GM12878 (cell line): Measurements from ENCODE around the gene PRKG1. TPM values are rescaled to one million over a fixed set of nuclear protein-coding genes. Genes with fewer than 3 reads are reported as not detected.

Experiments
- ATAC-seq: fragments of 200-7000 bp; cut with Tn5 transposase; 3 replicates; pipeline ENCODE4 v1.9.1; 2020; ENCODE audit warnings: mild to moderate bottlenecking, moderate library complexity
- BruUV-seq: library from RNA; stranded (reverse); fragments of 400-500 nt; replicated peaks from 2 replicates; lab custom pipeline; 2021; lab: Mats Ljungman, UMichigan
- CTCF ChIA-PET: fragments of 300-600 bp; sonication (Branson Sonifier 250); formaldehyde crosslinking; extraction: SDS; loops from one replicate; lab custom pipeline; 2021; ENCODE audit warnings: inconsistent platforms; lab: Yijun Ruan, JAX
- POLR2A ChIA-PET: fragments of 350-600 bp; formaldehyde crosslinking; extraction: SDS; loops from one replicate; lab custom pipeline; 2021; ENCODE audit warnings: inconsistent platforms; lab: Charles Lee
- RAD21 ChIA-PET: fragments of 300-600 bp; sonication (Branson Sonifier 250); formaldehyde crosslinking; loops from one replicate; lab custom pipeline; 2023; ENCODE audit warnings: antibody characterized with exemption; ENCODE audit not compliant: unreplicated experiment; lab: Charles Lee
- SMC1A ChIA-PET: fragments of 300-600 bp; sonication (Branson Sonifier 250); formaldehyde crosslinking; loops from one replicate; lab custom pipeline; 2023; ENCODE audit not compliant: unreplicated experiment, uncharacterized antibody; lab: Charles Lee
- DNase-seq: peaks from one replicate; pipeline ENCODE4 v3.0.0-alpha.2; 2011; ENCODE audit warnings: low read depth, low spot score
- FAIRE-seq: peaks from 3 replicates; lab custom pipeline; 2011; peaks lifted over from hg19 to GRCh38; lab: Jason Lieb, UNC
- H2AFZ ChIP-seq: 2 replicates; pipeline ENCODE4 v1.6.0; 2011; ENCODE audit warnings: low read depth, low read length, control low read depth; ENCODE audit not compliant: control insufficient read depth
- H3K27ac ChIP-seq: 2 replicates; pipeline ENCODE4 v1.5.1; 2011; ENCODE audit warnings: control low read depth; ENCODE audit not compliant: control insufficient read depth, insufficient read depth
- H3K27me3 ChIP-seq, 2 experiments: replicated peaks in 1 of 2; 2 replicates each; pipeline versions ENCODE4 v1.6.0 to v1.6.1; 2011; ENCODE audit warnings: low read length in 1 of 2; ENCODE audit not compliant: control insufficient read depth in 2 of 2, insufficient read depth in 2 of 2
- H3K36me3 ChIP-seq, 2 experiments: 2 replicates each; pipeline ENCODE4 v1.5.1; 2011; ENCODE audit warnings: low read length in 1 of 2; ENCODE audit not compliant: control insufficient read depth in 2 of 2, insufficient read depth in 2 of 2
- H3K4me1 ChIP-seq: 2 replicates; pipeline ENCODE4 v1.6.1; 2011; ENCODE audit warnings: mild to moderate bottlenecking, low read length, moderate library complexity, mixed read lengths; ENCODE audit not compliant: control insufficient read depth, insufficient read depth
- H3K4me2 ChIP-seq: 2 replicates; pipeline ENCODE4 v1.6.0; 2011; ENCODE audit warnings: control low read depth; ENCODE audit not compliant: control insufficient read depth, insufficient read depth
- H3K4me3 ChIP-seq: fragments of 200-600 bp; sonication (generic); 2 replicates; pipeline ENCODE4 v1.5.1; 2016
- H3K79me2 ChIP-seq: 2 replicates; pipeline ENCODE4 v1.6.0; 2011; ENCODE audit warnings: low read length; ENCODE audit not compliant: control insufficient read depth, insufficient read depth
- H3K9ac ChIP-seq: 2 replicates; pipeline ENCODE4 v1.8.0; 2011; ENCODE audit warnings: low read length, control low read depth, mixed read lengths; ENCODE audit not compliant: control insufficient read depth, insufficient read depth
- H3K9me3 ChIP-seq: replicated peaks from 3 replicates; pipeline ENCODE4 v1.5.1; 2011; ENCODE audit warnings: mild to moderate bottlenecking, low read length; ENCODE audit not compliant: control insufficient read depth, insufficient read depth
- H4K20me1 ChIP-seq: 2 replicates; pipeline ENCODE4 v1.6.0; 2011; ENCODE audit not compliant: control insufficient read depth, insufficient read depth
- EGR1 ChIP-seq, 2 experiments: IDR thresholded peaks; 1 replicate in 1 of 2; 2 replicates in 1 of 2; pipeline ENCODE4 v1.6.1; 2011 to 2012; ENCODE audit warnings: low read depth in 2 of 2, low read length in 2 of 2, borderline replicate concordance in 1 of 2, mild to moderate bottlenecking in 1 of 2, moderate library complexity in 1 of 2
- NRF1 ChIP-seq: conservative IDR thresholded peaks from 2 replicates; pipeline ENCODE4 v1.6.1; 2011; ENCODE audit warnings: mild to moderate bottlenecking, low read depth, low read length, improper control_type of control experiment
- ZBTB11 ChIP-seq: fragments of 450-650 bp; formaldehyde crosslinking; IDR thresholded peaks from 2 replicates; pipeline ENCODE4 v1.5.0; 2022; ENCODE audit warnings: mild to moderate bottlenecking, missing genetic modification characterization
- WGBS: methylation state at CpG from one replicate; pipeline ENCODE4 v1.1.6; 2016; ENCODE audit warnings: low lambda C conversion rate; ENCODE audit not compliant: insufficient replicate concordance, insufficient coverage; ENCODE audit errors: missing lambda C conversion rate; 5-methylcytosine and 5-hydroxymethylcytosine counted together
- in situ Hi-C: fragments of 300-500 bp; cut with MboI; formaldehyde crosslinking; loops from 9 replicates; pipeline ENCODE4 v1.14.3; 2018; ENCODE audit warnings: mixed read lengths
- intact Hi-C: fragments of 100-400 bp; cut with micrococcal nuclease; formaldehyde crosslinking; loops from one replicate; pipeline ENCODE4 v1.14.2; 2022; ENCODE audit not compliant: unreplicated experiment
- polyA plus RNA-seq, 11 experiments: library from polyadenylated mRNA; depleted of rRNA in 4 of 11; unstranded in 6 of 11; stranded (reverse) in 5 of 11; fragments of >200 nt; fragmentation: Nextera tagmentation in 4 of 11; fragmentation: Illumina TruSeq in 1 of 11; extraction: Ambion mirVana in 4 of 11; extraction: Trizol in 1 of 11; gene quantifications; 1 replicate in 1 of 11; 2 replicates in 10 of 11; pipeline versions ENCODE4 v1.2.1 to v1.2.3, GENCODE V29; 2011 to 2016; ENCODE audit warnings: inconsistent platforms in 2 of 11, missing spikeins in 2 of 11, low read depth in 1 of 11
- total RNA-seq, 4 experiments: library from RNA; depleted of rRNA in 3 of 4; stranded (reverse); fragments of >200 nt in 3 of 4; fragmentation: Illumina TruSeq in 1 of 4; extraction: Trizol in 1 of 4; gene quantifications; 2 replicates each; pipeline versions ENCODE4 v1.2.1 to v1.2.3, GENCODE V29; 2013 to 2021
- TF ChIP-seq, protein P1 (sequence below): fragments of 450-650 bp; conservative IDR thresholded peaks from 2 replicates; pipeline ENCODE4 v1.6.1; 2017; ENCODE audit warnings: mild to moderate bottlenecking, moderate library complexity

Gene PRKG1
- total and polyA plus RNA-seq, 10 of the 15 experiments (the other 5 are each of a cell fraction or from before 2014, with no cell fraction given) = 0.04 to 0.05 TPM; not detected in 8

GRCh38 chr10:52318822-52319464 is 1244.7 kb downstream of the PRKG1 start:
- Histone ChIP-seq H4K20me1 (no peaks in the 10 kb centered on the region), H3K36me3 (no peaks in the 10 kb centered on the region), H3K79me2 (no peaks in the 10 kb centered on the region), H3K9ac (no peak overlapping the region), H3K4me1 (no peaks in the 10 kb centered on the region), H2AFZ (no peak overlapping the region), H3K27ac (no peak overlapping the region), H3K4me3 (no peak overlapping the region), H3K4me2 (no peak overlapping the region), H3K9me3 (no peaks in the 10 kb centered on the region), H3K27me3 (peaks cover 3 to 6% of the 10 kb centered on the region in 2 experiments; a peak in 3 of 4 replicates)
- intact Hi-C loops (no loop called here), in situ Hi-C loops (loop anchor here (10.0 kb wide), 1 partner anchor 166 kb away; no protein-coding TSS in a partner anchor)
- POLR2A ChIA-PET = no interaction called here
- CTCF ChIA-PET = no interaction called here
- RAD21 ChIA-PET = no interaction called here
- FAIRE-seq (no peak), DNase-seq (no peak), ATAC-seq (no peak)
- SMC1A ChIA-PET = no interaction called here
- no peak for TF ChIP-seq NRF1
- TF ChIP-seq ZBTB11 (CRISPR knock-in tag) = no peak
- 24% methylated on average over 7 of the region's 7 CpGs for WGBS
- no TSS peak for BruUV-seq

- Histone ChIP-seq H3K4me2 (no peak overlapping the region), H4K20me1 (no peaks in the 10 kb centered on the region), H2AFZ (no peak overlapping the region), H3K9me3 (no peaks in the 10 kb centered on the region), H3K27ac (no peak overlapping the region), H3K4me1 (no peaks in the 10 kb centered on the region), H3K9ac (no peak overlapping the region), H3K27me3 (no peaks in the 10 kb centered on the region), H3K36me3 (no peaks in the 10 kb centered on the region), H3K79me2 (no peaks in the 10 kb centered on the region), H3K4me3 (no peak overlapping the region)
- ChIA-PET RAD21 (no interaction called here), SMC1A (no interaction called here), CTCF (no interaction called here), POLR2A (no interaction called here)
- BruUV-seq = no TSS peak
- FAIRE-seq (no peak), ATAC-seq (no peak), DNase-seq (no peak)
- intact Hi-C loops = no loop called here
- WGBS = 39% methylated on average over 2 of the region's 2 CpGs
- in situ Hi-C loops = loop anchor here (10.0 kb wide), 1 partner anchor 165 kb away; no protein-coding TSS in a partner anchor
- TF ChIP-seq EGR1 (IDR thresholded peaks at IDR 0.05; ENCODE audit: borderline replicate concordance in 1 of 2, low read depth in 2 of 2, low read length in 2 of 2) = no peak
- TF ChIP-seq, protein P1, sequence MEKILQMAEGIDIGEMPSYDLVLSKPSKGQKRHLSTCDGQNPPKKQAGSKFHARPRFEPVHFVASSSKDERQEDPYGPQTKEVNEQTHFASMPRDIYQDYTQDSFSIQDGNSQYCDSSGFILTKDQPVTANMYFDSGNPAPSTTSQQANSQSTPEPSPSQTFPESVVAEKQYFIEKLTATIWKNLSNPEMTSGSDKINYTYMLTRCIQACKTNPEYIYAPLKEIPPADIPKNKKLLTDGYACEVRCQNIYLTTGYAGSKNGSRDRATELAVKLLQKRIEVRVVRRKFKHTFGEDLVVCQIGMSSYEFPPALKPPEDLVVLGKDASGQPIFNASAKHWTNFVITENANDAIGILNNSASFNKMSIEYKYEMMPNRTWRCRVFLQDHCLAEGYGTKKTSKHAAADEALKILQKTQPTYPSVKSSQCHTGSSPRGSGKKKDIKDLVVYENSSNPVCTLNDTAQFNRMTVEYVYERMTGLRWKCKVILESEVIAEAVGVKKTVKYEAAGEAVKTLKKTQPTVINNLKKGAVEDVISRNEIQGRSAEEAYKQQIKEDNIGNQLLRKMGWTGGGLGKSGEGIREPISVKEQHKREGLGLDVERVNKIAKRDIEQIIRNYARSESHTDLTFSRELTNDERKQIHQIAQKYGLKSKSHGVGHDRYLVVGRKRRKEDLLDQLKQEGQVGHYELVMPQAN = no peak
Observed at GRCh38 chr10:52319926-52320325, 1245.6 kb downstream of the PRKG1 start.
